ENCODE results near the gene TBC1D24.

The TBC1D24 gene

GRCh38 chr16:2494616-2495015, 19.7 kb downstream of the TBC1D24 start:
- no peak overlapping the region for H3K4me3 ChIP-seq (replicated peaks; ENCODE audit: low read depth, low read length)
- DNase-seq (ENCODE audit: extremely low read depth, low read depth), result no peak
- TF ChIP-seq, protein P1, sequence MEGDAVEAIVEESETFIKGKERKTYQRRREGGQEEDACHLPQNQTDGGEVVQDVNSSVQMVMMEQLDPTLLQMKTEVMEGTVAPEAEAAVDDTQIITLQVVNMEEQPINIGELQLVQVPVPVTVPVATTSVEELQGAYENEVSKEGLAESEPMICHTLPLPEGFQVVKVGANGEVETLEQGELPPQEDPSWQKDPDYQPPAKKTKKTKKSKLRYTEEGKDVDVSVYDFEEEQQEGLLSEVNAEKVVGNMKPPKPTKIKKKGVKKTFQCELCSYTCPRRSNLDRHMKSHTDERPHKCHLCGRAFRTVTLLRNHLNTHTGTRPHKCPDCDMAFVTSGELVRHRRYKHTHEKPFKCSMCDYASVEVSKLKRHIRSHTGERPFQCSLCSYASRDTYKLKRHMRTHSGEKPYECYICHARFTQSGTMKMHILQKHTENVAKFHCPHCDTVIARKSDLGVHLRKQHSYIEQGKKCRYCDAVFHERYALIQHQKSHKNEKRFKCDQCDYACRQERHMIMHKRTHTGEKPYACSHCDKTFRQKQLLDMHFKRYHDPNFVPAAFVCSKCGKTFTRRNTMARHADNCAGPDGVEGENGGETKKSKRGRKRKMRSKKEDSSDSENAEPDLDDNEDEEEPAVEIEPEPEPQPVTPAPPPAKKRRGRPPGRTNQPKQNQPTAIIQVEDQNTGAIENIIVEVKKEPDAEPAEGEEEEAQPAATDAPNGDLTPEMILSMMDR (IDR thresholded peaks at IDR 0.05; ENCODE audit: low read depth, low read length, missing control alignments), result no peak

- H3K4me3 ChIP-seq (replicated peaks; ENCODE audit: low read depth, low read length), result no peak overlapping the region
- DNase-seq (ENCODE audit: extremely low read depth, low read depth), result no peak
- TF ChIP-seq, protein P1 (IDR thresholded peaks at IDR 0.05; ENCODE audit: low read depth, low read length, missing control alignments), result no peak
Observed at GRCh38 chr16:2495041-2495440, 20.1 kb downstream of the TBC1D24 start.

GRCh38 chr16:2496223-2497115, 21.5 kb downstream of the TBC1D24 start:
- TF ChIP-seq, protein P1 (IDR thresholded peaks at IDR 0.05; ENCODE audit: low read depth, low read length, missing control alignments), result no peak
- H3K4me3 ChIP-seq (replicated peaks; ENCODE audit: low read depth, low read length), result no peak overlapping the region
- no peak for DNase-seq (ENCODE audit: extremely low read depth, low read depth)

DNA sequence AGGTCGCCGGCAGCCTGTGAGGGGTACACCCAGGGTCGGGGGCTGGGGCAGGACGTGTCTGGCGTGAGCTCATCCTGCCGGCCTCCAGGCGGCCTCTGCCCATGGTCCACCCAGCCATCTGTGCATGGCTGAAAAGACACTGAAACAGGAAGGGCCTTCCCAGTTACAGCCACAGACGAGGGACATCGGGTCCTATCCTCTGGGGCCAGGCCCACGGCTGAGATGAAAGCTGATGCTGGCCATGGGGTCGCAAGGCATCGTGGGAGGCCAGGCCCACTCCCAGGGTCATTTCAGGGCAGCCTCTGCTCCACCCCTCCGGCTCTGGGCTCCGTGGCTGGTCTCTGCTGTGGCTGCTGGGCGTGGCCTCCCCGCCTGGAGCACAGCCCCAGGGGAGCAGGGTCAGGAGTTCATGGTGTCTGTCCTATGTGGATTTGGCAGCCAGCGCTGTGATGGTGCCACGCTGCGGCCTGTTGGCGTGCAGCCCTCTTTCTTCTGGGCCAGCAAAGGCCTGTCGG, 22.2 kb downstream of the TBC1D24 start:
- H3K4me3 ChIP-seq (replicated peaks; ENCODE audit: low read depth, low read length), result no peak overlapping the region
- DNase-seq (ENCODE audit: extremely low read depth, low read depth), result no peak
- TF ChIP-seq, protein P1 (IDR thresholded peaks at IDR 0.05; ENCODE audit: low read depth, low read length, missing control alignments), result no peak

DNA sequence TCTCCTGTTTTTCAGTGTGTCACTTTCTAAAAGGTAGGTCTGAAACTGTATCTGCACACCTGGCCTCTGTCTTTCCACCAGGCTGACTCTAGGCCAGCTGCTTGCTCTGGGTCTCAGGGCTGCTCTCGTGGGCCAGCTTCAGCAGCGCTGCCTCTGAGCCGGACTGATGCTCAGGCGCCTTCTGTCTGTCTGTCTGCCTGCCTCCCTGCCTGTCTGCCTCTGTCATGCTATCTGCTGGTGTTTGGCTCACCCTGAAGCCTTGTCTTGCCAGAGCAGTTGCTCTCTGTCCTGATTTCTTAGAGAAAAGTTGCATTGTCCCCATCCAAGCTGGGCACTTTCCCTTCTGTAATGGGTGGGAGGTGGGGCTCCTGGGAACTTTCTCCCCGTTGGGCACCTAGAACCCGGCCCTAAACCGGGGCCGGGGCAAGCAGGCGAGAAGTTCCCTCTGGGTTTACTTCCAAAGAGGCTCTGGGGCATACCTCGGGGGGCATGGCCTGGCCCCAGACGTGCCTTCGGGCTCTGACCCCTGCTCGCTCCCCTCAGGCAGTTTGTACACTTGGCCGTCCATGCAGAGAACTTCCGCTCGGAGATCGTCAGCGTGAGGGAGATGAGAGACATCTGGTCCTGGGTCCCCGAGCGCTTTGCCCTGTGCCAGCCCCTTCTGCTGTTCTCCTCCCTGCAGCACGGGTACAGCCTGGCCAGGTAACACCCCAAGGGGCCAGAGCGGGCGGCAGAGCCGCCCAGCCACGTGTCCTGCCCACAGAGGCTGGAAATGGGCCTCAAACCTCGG, 23.0 kb downstream of the TBC1D24 start:
- DNase-seq (ENCODE audit: extremely low read depth, low read depth), result no peak
- TF ChIP-seq, protein P1 (IDR thresholded peaks at IDR 0.05; ENCODE audit: low read depth, low read length, missing control alignments), result no peak
- H3K4me3 ChIP-seq (replicated peaks; ENCODE audit: low read depth, low read length), result no peak overlapping the region

- no peak for DNase-seq (ENCODE audit: extremely low read depth, low read depth)
- TF ChIP-seq, protein P1 (IDR thresholded peaks at IDR 0.05; ENCODE audit: low read depth, low read length, missing control alignments), result no peak
- H3K4me3 ChIP-seq (replicated peaks; ENCODE audit: low read depth, low read length), result no peak overlapping the region
Observed at GRCh38 chr16:2498531-2499253, 23.8 kb downstream of the TBC1D24 start.

Measured in HFF-Myc (cell line).